ENCODE measurements around the gene SERPINE3.

SERPINE3 gene

DNA sequence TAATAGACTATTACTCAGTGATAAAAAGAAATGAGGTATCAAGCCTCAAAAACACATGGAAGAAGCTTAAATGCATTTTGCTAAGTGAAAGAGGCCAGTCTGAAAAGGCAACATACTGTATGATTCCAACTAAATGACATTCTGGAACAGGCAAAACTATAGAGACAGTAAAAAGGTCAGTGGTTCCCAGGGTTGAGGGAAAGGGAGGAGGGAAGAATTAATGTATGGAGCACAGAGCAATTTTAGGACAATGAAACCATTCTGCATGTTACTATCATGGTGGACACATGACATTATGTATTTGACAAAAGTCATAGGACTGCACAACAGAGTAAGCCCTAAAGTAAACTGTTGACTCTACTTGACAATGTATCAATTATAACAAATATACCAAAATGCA is 5.7 kb upstream of the SERPINE3 start:
- DNase-seq (ENCODE audit: low read depth, low spot score) = no peak
- no peaks in the 10 kb centered on the region for H3K27me3 ChIP-seq (ENCODE audit: insufficient read depth, insufficient read length)
- no peaks in the 10 kb centered on the region for H3K9me3 ChIP-seq (ENCODE audit: insufficient read depth, low read length)
- no peaks in the 10 kb centered on the region for H3K36me3 ChIP-seq (ENCODE audit: insufficient read depth, insufficient read length, low read length)
- no peak overlapping the region for H3K9ac ChIP-seq (ENCODE audit: insufficient read length, low read depth)
- no peak for TF ChIP-seq SUZ12 (IDR thresholded peaks at IDR 0.05; ENCODE audit: extremely low read depth, insufficient read depth, insufficient read length)
- TF ChIP-seq ZNF274 (IDR thresholded peaks at IDR 0.05; ENCODE audit: low read depth, low read length) = no peak
- no peak for TF ChIP-seq YY1 (IDR thresholded peaks at IDR 0.05; ENCODE audit: insufficient read depth, insufficient read length)
- no peaks in the 10 kb centered on the region for H3K4me1 ChIP-seq (ENCODE audit: insufficient read depth, insufficient read length)
- no peak overlapping the region for H3K4me3 ChIP-seq (ENCODE audit: insufficient read length, low read depth)

DNA sequence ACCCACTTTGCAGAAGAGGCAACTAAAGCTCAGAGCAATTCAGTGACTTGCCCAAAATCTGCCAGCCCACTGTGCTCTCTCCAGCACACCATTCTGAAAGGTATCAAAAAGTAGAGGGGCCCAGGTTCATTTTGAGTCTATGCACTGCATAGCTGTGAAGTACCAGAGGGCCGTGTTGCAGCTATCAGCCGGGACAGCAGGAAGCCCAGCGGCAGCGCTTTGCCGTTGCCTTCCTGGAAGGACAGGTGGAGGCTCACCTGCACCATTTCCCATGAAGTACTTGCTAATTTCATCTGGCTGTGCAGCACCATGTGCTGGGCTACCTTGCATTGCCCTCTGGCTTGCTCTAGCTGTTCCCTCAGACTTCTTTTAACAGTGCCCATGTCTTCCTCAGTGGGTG is 2.7 kb upstream of the SERPINE3 start:
- Histone ChIP-seq H3K9me3 (ENCODE audit: insufficient read depth, low read length) (no peaks in the 10 kb centered on the region), H3K27me3 (ENCODE audit: insufficient read depth, insufficient read length) (no peaks in the 10 kb centered on the region), H3K4me1 (ENCODE audit: insufficient read depth, insufficient read length) (no peaks in the 10 kb centered on the region), H3K4me3 (ENCODE audit: insufficient read length, low read depth) (no peak overlapping the region), H3K9ac (ENCODE audit: insufficient read length, low read depth) (no peak overlapping the region), H3K36me3 (ENCODE audit: insufficient read depth, insufficient read length, low read length) (no peaks in the 10 kb centered on the region)
- DNase-seq (ENCODE audit: low read depth, low spot score) = no peak
- TF ChIP-seq SUZ12 (IDR thresholded peaks at IDR 0.05; ENCODE audit: extremely low read depth, insufficient read depth, insufficient read length) (no peak), YY1 (IDR thresholded peaks at IDR 0.05; ENCODE audit: insufficient read depth, insufficient read length) (no peak), ZNF274 (IDR thresholded peaks at IDR 0.05; ENCODE audit: low read depth, low read length) (no peak)

DNA sequence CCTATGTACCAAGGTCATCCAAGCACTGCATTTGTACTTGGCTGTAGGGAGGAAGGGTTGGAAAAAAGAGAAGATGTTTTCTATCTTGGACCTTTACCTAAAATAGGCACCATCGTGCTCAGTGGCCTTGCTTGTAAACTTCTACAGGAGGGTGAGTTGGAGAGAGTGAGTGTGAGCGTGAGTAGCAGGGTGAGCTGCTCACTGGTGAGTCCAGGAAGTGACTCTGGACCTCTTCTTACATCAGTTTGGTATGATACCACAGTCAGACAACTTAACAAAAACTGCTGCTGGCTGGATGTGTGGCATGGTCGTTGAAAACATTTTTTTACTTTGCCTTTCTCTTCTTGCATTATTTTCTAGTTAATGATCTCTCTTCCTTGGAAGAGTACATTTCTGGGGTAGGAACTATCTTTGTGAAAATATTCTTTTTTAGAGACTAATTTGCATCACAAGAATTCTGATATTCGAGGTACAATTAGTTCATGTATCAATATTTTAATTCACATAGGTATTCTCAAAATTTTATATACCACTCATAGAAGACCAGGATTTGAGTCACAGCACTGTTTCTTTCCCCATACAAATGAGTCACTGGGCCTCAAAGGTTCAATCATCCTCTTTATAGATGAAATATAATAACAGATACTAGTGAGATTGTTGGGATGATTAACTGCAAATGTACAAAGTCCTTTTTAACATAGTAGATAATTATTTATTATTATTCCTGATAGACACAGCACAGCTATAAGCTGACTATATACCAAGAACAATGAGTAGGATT is 651 bp downstream of the SERPINE3 start:
- no peak for DNase-seq (ENCODE audit: low read depth, low spot score)
- TF ChIP-seq ZNF274 (IDR thresholded peaks at IDR 0.05; ENCODE audit: low read depth, low read length) (no peak), YY1 (IDR thresholded peaks at IDR 0.05; ENCODE audit: insufficient read depth, insufficient read length) (no peak), SUZ12 (IDR thresholded peaks at IDR 0.05; ENCODE audit: extremely low read depth, insufficient read depth, insufficient read length) (no peak)
- Histone ChIP-seq H3K4me1 (ENCODE audit: insufficient read depth, insufficient read length) (no peaks in the 10 kb centered on the region), H3K4me3 (ENCODE audit: insufficient read length, low read depth) (no peak overlapping the region), H3K36me3 (ENCODE audit: insufficient read depth, insufficient read length, low read length) (no peaks in the 10 kb centered on the region), H3K27me3 (ENCODE audit: insufficient read depth, insufficient read length) (no peaks in the 10 kb centered on the region), H3K9me3 (ENCODE audit: insufficient read depth, low read length) (no peaks in the 10 kb centered on the region), H3K9ac (ENCODE audit: insufficient read length, low read depth) (no peak overlapping the region)

DNA sequence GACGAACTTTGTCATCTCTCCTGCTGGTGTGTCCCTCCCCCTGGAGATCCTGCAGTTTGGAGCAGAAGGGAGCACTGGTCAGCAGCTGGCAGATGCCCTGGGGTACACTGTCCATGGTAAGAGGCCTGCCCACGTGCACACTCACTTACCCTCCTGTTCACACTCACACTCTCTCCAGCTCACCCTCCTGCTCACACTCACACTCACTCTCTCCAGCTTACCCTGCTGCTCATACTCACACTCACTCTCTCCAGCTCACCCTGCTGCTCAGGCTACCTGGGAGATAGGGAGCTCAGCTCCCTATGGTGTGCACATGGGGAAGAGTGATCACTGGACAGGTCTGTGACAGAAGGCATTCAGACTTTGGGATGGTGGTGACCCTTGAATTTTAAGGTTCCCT is 1.7 kb downstream of the SERPINE3 start:
- no peaks in the 10 kb centered on the region for H3K4me1 ChIP-seq (ENCODE audit: insufficient read depth, insufficient read length)
- no peak for TF ChIP-seq SUZ12 (IDR thresholded peaks at IDR 0.05; ENCODE audit: extremely low read depth, insufficient read depth, insufficient read length)
- no peak for TF ChIP-seq YY1 (IDR thresholded peaks at IDR 0.05; ENCODE audit: insufficient read depth, insufficient read length)
- no peak for TF ChIP-seq ZNF274 (IDR thresholded peaks at IDR 0.05; ENCODE audit: low read depth, low read length)
- H3K36me3 ChIP-seq (ENCODE audit: insufficient read depth, insufficient read length, low read length) = no peaks in the 10 kb centered on the region
- DNase-seq (ENCODE audit: low read depth, low spot score) = no peak
- H3K27me3 ChIP-seq (ENCODE audit: insufficient read depth, insufficient read length) = no peaks in the 10 kb centered on the region
- no peak overlapping the region for H3K9ac ChIP-seq (ENCODE audit: insufficient read length, low read depth)
- H3K4me3 ChIP-seq (ENCODE audit: insufficient read length, low read depth) = no peak overlapping the region
- no peaks in the 10 kb centered on the region for H3K9me3 ChIP-seq (ENCODE audit: insufficient read depth, low read length)

DNA sequence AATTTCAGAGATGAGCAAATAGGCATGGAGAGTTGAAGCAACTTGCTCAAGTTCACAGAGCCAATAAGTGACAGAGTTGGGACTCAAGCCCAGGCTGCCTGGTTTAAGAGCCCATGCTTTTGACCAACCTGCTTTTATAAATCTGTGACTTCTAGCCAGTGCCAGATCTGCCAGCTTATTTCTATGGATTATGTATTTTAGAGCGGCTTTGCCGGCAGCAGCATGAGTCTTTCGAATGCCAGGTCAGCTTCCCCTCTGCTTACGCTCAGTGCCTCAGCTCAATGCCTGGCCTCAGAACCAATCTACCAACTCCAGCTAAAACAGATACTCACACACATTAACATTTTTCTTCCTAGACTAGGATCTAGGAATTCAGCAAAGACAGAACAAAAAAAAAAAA is 2.3 kb downstream of the SERPINE3 start:
- no peak overlapping the region for H3K4me3 ChIP-seq (ENCODE audit: insufficient read length, low read depth)
- TF ChIP-seq SUZ12 (IDR thresholded peaks at IDR 0.05; ENCODE audit: extremely low read depth, insufficient read depth, insufficient read length) (no peak), ZNF274 (IDR thresholded peaks at IDR 0.05; ENCODE audit: low read depth, low read length) (no peak), YY1 (IDR thresholded peaks at IDR 0.05; ENCODE audit: insufficient read depth, insufficient read length) (no peak)
- H3K27me3 ChIP-seq (ENCODE audit: insufficient read depth, insufficient read length) = no peaks in the 10 kb centered on the region
- H3K4me1 ChIP-seq (ENCODE audit: insufficient read depth, insufficient read length) = no peaks in the 10 kb centered on the region
- no peak for DNase-seq (ENCODE audit: low read depth, low spot score)
- no peaks in the 10 kb centered on the region for H3K9me3 ChIP-seq (ENCODE audit: insufficient read depth, low read length)
- no peaks in the 10 kb centered on the region for H3K36me3 ChIP-seq (ENCODE audit: insufficient read depth, insufficient read length, low read length)
- no peak overlapping the region for H3K9ac ChIP-seq (ENCODE audit: insufficient read length, low read depth)

DNA sequence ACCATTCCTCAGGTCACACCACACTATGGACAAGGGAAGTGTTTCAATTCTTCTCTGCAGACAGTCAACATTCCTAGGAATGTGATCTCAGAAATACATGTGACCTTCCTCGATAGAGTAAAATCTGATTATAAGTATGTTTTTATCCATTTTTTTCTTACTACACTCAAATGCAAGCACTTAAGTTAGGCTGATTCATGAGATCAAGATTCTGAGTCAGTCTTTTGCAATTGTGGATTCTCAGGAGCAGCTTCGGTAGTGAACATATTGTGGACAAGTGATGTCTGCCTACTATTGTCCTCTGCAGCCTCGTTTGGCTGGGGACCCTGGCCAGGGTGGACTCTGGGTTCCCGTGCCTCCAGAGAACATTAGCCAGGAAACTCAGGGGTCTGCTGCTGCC is 3.2 kb downstream of the SERPINE3 start:
- Histone ChIP-seq H3K27me3 (ENCODE audit: insufficient read depth, insufficient read length) (no peaks in the 10 kb centered on the region), H3K36me3 (ENCODE audit: insufficient read depth, insufficient read length, low read length) (no peaks in the 10 kb centered on the region), H3K9ac (ENCODE audit: insufficient read length, low read depth) (no peak overlapping the region), H3K9me3 (ENCODE audit: insufficient read depth, low read length) (no peaks in the 10 kb centered on the region), H3K4me3 (ENCODE audit: insufficient read length, low read depth) (no peak overlapping the region), H3K4me1 (ENCODE audit: insufficient read depth, insufficient read length) (no peaks in the 10 kb centered on the region)
- TF ChIP-seq SUZ12 (IDR thresholded peaks at IDR 0.05; ENCODE audit: extremely low read depth, insufficient read depth, insufficient read length) (no peak), YY1 (IDR thresholded peaks at IDR 0.05; ENCODE audit: insufficient read depth, insufficient read length) (no peak), ZNF274 (IDR thresholded peaks at IDR 0.05; ENCODE audit: low read depth, low read length) (no peak)
- DNase-seq (ENCODE audit: low read depth, low spot score) = no peak

DNA sequence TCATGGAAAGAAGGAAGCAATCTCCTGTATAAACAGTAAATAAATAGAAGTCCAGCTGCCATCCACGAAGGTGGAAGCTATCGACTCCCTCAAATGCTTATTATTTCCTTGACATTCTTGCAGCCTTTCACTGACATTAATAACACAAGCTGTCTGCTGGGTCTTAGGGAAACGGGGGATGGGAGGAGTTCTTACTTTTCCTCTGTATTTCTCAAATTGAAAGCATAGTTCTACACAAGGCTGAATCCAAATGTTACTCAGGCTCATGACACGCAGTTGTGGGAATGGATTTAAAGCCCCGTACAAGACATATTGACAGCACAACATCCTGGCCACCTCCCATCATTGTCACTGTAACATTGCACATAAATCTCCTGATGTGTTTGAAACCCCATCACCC is 4.0 kb downstream of the SERPINE3 start:
- no peak overlapping the region for H3K9ac ChIP-seq (ENCODE audit: insufficient read length, low read depth)
- no peaks in the 10 kb centered on the region for H3K36me3 ChIP-seq (ENCODE audit: insufficient read depth, insufficient read length, low read length)
- no peaks in the 10 kb centered on the region for H3K4me1 ChIP-seq (ENCODE audit: insufficient read depth, insufficient read length)
- no peaks in the 10 kb centered on the region for H3K27me3 ChIP-seq (ENCODE audit: insufficient read depth, insufficient read length)
- no peak for DNase-seq (ENCODE audit: low read depth, low spot score)
- TF ChIP-seq ZNF274 (IDR thresholded peaks at IDR 0.05; ENCODE audit: low read depth, low read length) (no peak), SUZ12 (IDR thresholded peaks at IDR 0.05; ENCODE audit: extremely low read depth, insufficient read depth, insufficient read length) (no peak)
- no peaks in the 10 kb centered on the region for H3K9me3 ChIP-seq (ENCODE audit: insufficient read depth, low read length)
- no peak overlapping the region for H3K4me3 ChIP-seq (ENCODE audit: insufficient read length, low read depth)
